Chondrocyte (in vitro differentiated cells): Measurements from ENCODE around the gene PIEZO2. TPM values are rescaled to one million over a fixed set of nuclear protein-coding genes. Genes with fewer than 3 reads are reported as not detected.

Experiments
- DNase-seq: peaks from one replicate; pipeline ENCODE4 v3.0.0; 2021; ENCODE audit warnings: mixed read lengths, low spot score
- H3K27ac Mint-ChIP-seq: one replicate; pipeline ENCODE4 v1.8.0; 2021; ENCODE audit warnings: mild to moderate bottlenecking, moderate library complexity, mixed read lengths; ENCODE audit not compliant: unreplicated experiment
- H3K27me3 Mint-ChIP-seq: 2 replicates; pipeline ENCODE4 v1.8.0; 2021; ENCODE audit warnings: low read depth, mixed read lengths
- H3K36me3 Mint-ChIP-seq: 2 replicates; pipeline ENCODE4 v1.8.0; 2021; ENCODE audit warnings: low read depth, mixed read lengths
- H3K4me1 Mint-ChIP-seq: 2 replicates; pipeline ENCODE4 v1.8.0; 2021; ENCODE audit warnings: low read depth, mild to moderate bottlenecking, mixed read lengths
- H3K4me3 Mint-ChIP-seq: one replicate; pipeline ENCODE4 v1.8.0; 2021; ENCODE audit warnings: mild to moderate bottlenecking, moderate library complexity, mixed read lengths; ENCODE audit not compliant: unreplicated experiment
- H3K9me3 Mint-ChIP-seq: 2 replicates; pipeline ENCODE4 v1.8.0; 2021; ENCODE audit warnings: low read depth, mixed read lengths
- CTCF ChIP-seq: fragments of 200-600 bp; sonication (generic); IDR thresholded peaks from 2 replicates; pipeline ENCODE4 v1.5.0; 2021; ENCODE audit warnings: antibody characterized with exemption, mild to moderate bottlenecking, moderate library complexity
- total RNA-seq: library from RNA; stranded (reverse); gene quantifications from 3 replicates; pipeline ENCODE4 v1.2.1, GENCODE V29; 2021

PIEZO2 gene
- total RNA-seq, 1 donor from 2014 or later = 142 TPM

GRCh38 chr18:10745219-10745618 lies 404.1 kb downstream of the PIEZO2 start:
- Mint-ChIP-seq H3K4me1 (no peaks in the 10 kb centered on the region), H3K36me3 (peaks cover 29% of the 10 kb centered on the region), H3K4me3 (no peak overlapping the region), H3K27ac (no peak overlapping the region), H3K9me3 (no peaks in the 10 kb centered on the region), H3K27me3 (no peaks in the 10 kb centered on the region)
- TF ChIP-seq CTCF = no peak
- DNase-seq = no peak

- Mint-ChIP-seq H3K4me3 (no peak overlapping the region), H3K36me3 (peaks cover 30% of the 10 kb centered on the region), H3K27ac (no peak overlapping the region), H3K27me3 (no peaks in the 10 kb centered on the region), H3K4me1 (peaks cover 11% of the 10 kb centered on the region), H3K9me3 (no peaks in the 10 kb centered on the region)
- DNase-seq = no peak
- no peak for TF ChIP-seq CTCF
Observed at GRCh38 chr18:10743766-10744165, 405.6 kb downstream of the PIEZO2 start.

GRCh38 chr18:10739152-10739551 lies 410.2 kb downstream of the PIEZO2 start:
- Mint-ChIP-seq H3K27me3 (no peaks in the 10 kb centered on the region), H3K4me3 (no peak overlapping the region), H3K27ac (peak overlapping the region; percentile 89), H3K4me1 (peaks cover 20% of the 10 kb centered on the region), H3K36me3 (peaks cover 28% of the 10 kb centered on the region), H3K9me3 (no peaks in the 10 kb centered on the region)
- TF ChIP-seq CTCF = no peak
- no peak for DNase-seq

DNA sequence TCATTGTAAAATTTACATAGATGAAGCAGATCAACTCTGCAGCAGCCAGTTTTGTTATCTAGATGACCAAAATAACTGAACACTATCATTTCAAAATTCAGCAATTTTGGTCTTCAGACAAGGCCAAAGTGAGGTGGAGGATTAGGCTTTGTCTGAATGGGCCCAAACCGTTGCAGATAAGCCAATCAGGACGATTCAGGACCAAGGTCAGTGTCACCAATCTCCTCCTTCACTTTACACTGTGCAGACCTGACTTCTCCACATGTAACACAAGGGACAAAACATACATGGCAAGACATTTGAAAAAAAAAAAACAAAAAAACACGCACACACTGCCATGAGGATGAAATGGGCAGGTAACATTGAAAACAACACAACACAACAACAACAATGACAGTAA lies 412.4 kb downstream of the PIEZO2 start:
- Mint-ChIP-seq H3K36me3 (peaks cover 23% of the 10 kb centered on the region), H3K27me3 (no peaks in the 10 kb centered on the region), H3K27ac (no peak overlapping the region)

GRCh38 chr18:10732990-10733389 lies 416.4 kb downstream of the PIEZO2 start:
- DNase-seq = no peak

More for the DNA sequence above, 412.4 kb downstream of the PIEZO2 start:
- DNase-seq = no peak
- Mint-ChIP-seq H3K9me3 (no peaks in the 10 kb centered on the region), H3K4me3 (no peak overlapping the region), H3K4me1 (peaks cover 20% of the 10 kb centered on the region)
- no peak for TF ChIP-seq CTCF

More at GRCh38 chr18:10732990-10733389, 416.4 kb downstream of the PIEZO2 start:
- Mint-ChIP-seq H3K4me1 (peaks cover 5% of the 10 kb centered on the region), H3K27ac (no peak overlapping the region), H3K36me3 (peaks cover 26% of the 10 kb centered on the region), H3K27me3 (no peaks in the 10 kb centered on the region), H3K9me3 (no peaks in the 10 kb centered on the region), H3K4me3 (no peak overlapping the region)
- TF ChIP-seq CTCF = no peak
